NCI-H2029 (cell line): ENCODE data around the gene EDN3.

Source experiments
- DNase-seq: peaks from one replicate; lab custom pipeline; 2025; lab: John Stamatoyannopoulos, UW

EDN3 gene

GRCh38 chr20:59308493-59309201, 8.2 kb downstream of the EDN3 start:
- DNase-seq: no peak

- no peak for DNase-seq
These were observed 8.8 kb downstream of the EDN3 start for GRCh38 chr20:59309218-59309617.

DNA sequence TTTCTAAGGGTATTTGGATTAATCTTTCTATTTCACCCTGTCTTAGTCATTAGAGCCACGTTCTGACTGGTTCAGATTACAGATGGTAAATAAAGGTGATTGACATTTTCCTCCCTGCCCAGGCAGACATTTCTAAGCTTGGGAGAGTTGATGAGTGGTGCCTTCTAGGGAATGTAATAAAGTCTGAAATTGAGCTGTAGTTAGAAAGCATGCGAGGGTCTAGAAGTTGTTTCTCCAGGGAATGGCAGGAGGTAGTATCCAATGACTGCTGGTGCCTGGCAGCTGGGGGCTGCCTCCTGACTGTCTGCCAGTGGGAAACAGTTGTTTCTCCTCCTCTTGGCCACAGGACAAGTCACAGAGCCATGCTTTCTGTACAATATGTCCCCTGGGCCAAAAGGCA, 14.6 kb downstream of the EDN3 start:
- no peak for DNase-seq

GRCh38 chr20:59316911-59317731, 16.7 kb downstream of the EDN3 start:
- DNase-seq: no peak

GRCh38 chr20:59318201-59318790, 17.9 kb downstream of the EDN3 start:
- no peak for DNase-seq

DNA sequence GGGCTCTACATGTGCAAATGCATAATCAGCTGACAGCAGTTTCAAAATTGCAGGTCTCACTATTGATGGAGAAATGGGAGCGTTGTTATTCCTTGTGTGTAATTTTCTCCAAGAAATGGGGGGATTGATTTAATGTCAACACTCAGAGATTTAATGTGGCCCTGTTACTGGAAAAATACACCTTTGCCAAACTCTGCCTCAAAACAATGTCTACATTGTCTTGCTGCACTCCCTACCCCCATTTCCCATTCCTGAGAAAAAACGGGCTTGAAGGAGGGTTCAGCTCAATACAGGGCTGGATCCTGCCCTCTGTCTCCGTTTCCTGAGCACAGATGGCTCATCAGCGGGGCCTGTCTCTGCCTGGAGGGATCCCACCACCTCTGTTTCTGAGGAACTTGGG, 18.4 kb downstream of the EDN3 start:
- no peak for DNase-seq

DNA sequence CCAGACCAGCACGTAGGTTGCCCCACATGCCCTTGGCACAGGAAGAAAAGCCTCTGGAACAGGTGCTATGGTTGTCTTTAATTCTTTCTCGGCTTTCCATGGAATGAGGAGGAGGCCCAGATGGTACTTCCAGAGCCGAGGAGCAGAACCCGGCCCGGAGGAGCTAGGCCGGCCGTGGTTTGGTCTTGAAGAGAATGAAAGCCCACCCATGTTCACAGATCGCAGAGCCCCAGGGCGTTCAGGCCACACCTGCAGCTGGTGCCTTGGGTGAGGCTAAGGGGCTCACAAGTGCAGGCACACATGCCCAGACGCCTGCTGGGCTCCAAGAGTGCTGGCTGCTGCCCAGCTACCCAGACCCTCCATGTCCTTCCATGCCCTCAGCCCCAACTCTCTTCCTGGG, 20.0 kb downstream of the EDN3 start:
- DNase-seq: no peak

- DNase-seq: no peak
These were observed 20.6 kb downstream of the EDN3 start for GRCh38 chr20:59320854-59321647.

GRCh38 chr20:59322081-59322480, 21.7 kb downstream of the EDN3 start:
- DNase-seq: no peak

- no peak for DNase-seq
These were observed 22.4 kb downstream of the EDN3 start for GRCh38 chr20:59322585-59323454.

GRCh38 chr20:59323731-59324130, 23.3 kb downstream of the EDN3 start:
- DNase-seq: no peak

GRCh38 chr20:59324521-59325141, 24.2 kb downstream of the EDN3 start:
- DNase-seq: no peak

- no peak for DNase-seq
These were observed 24.7 kb downstream of the EDN3 start for GRCh38 chr20:59325142-59325523.

DNA sequence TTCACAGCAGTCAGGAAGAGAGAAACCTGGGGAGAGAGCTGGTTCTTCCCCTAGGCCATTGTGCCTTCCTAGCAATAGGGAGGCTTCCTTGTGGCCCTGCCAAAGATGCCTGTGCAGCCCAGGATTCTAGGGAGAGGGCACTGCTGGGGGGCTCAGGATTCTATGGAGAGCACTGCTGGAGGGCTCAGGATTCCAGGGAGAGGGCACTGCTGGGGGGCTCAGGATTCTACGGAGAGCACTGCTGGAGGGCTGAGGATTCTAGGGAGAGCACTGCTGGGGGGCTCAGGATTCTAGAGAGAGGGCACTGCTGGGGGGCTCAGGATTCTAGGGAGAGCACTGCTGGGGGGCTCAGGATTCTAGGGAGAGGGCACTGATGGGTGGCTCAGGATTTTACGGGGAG, 25.8 kb downstream of the EDN3 start:
- DNase-seq: no peak

DNA sequence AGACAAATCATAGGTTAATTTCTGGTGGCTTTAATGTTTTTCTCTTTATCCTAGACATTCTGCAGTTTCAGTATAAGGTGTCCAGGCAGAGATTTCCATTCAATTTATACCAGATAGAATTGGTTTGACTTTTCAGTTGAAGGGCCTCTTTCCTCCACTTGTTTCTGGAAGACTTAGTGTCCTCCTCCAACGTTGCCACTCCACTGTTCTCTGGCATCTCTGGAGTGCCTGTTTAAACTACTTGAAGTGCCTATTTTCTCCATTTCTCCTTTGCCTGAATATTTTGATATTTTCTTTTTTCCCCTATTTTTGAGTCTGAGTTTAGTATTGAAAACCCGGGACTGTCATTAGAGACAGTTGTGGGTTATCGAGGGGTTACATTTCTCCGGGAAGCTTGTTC, 27.7 kb downstream of the EDN3 start:
- no peak for DNase-seq

- DNase-seq: no peak
These were observed 31.4 kb downstream of the EDN3 start for GRCh38 chr20:59331721-59332329.

GRCh38 chr20:59333260-59333845, 32.9 kb downstream of the EDN3 start:
- DNase-seq: no peak

- no peak for DNase-seq
These were observed 33.5 kb downstream of the EDN3 start for GRCh38 chr20:59333951-59334350.

- DNase-seq: no peak
These were observed 34.4 kb downstream of the EDN3 start for GRCh38 chr20:59334651-59335300.

GRCh38 chr20:59335377-59335776, 35.0 kb downstream of the EDN3 start:
- no peak for DNase-seq
